Stimulated activated effector memory CD8-positive, alpha-beta T cell treated with anti-CD3 and anti-CD28 coated beads, Interleukin-12 subunit alpha, Interleukin-12 subunit beta, amount 100 ng/mL, for 72 hours (primary cell): ENCODE results near the gene ABHD16A.

Experiments used
- ATAC-seq: fragments of 150-1000 bp; cut with Tn5 transposase; 2 replicates; pipeline ENCODE4 v1.10.0; 2021
- DNase-seq, 2 donors: peaks; one replicate each; pipeline ENCODE4 v3.0.0; 2021 to 2022; ENCODE audit warnings: low spot score in 2 of 2
- H3K27ac Mint-ChIP-seq: one replicate; pipeline ENCODE4 v1.8.0; 2022; ENCODE audit warnings: mild to moderate bottlenecking, mixed read lengths
- H3K36me3 Mint-ChIP-seq: one replicate; pipeline ENCODE4 v1.8.0; 2022; ENCODE audit warnings: mild to moderate bottlenecking, mixed read lengths
- H3K4me1 Mint-ChIP-seq: one replicate; pipeline ENCODE4 v1.8.0; 2022; ENCODE audit warnings: mixed read lengths
- H3K4me3 Mint-ChIP-seq: one replicate; pipeline ENCODE4 v1.8.0; 2022; ENCODE audit warnings: mild to moderate bottlenecking, mixed read lengths
- H3K9me3 Mint-ChIP-seq: one replicate; pipeline ENCODE4 v1.8.0; 2022; ENCODE audit warnings: mixed read lengths

ABHD16A gene

GRCh38 chr6:31657406-31658157, 45.5 kb downstream of the ABHD16A start:
- H3K4me3 Mint-ChIP-seq: peak overlapping the region; percentile 95
- peaks cover 63% of the 10 kb centered on the region for H3K4me1 Mint-ChIP-seq
- peaks cover 83% of the 10 kb centered on the region for H3K36me3 Mint-ChIP-seq
- H3K9me3 Mint-ChIP-seq: no peaks in the 10 kb centered on the region
- ATAC-seq (peak; percentile 45), DNase-seq (no peak)
- H3K27ac Mint-ChIP-seq: peak overlapping the region; percentile 94

GRCh38 chr6:31655349-31656237, 47.5 kb downstream of the ABHD16A start, which contains the start of gene APOM:
TSS of gene APOM (plus strand) at chr6:31655894. CDS start at chr6:31655967, 73 bp downstream.
- ATAC-seq (no peak), DNase-seq (no peak)
- H3K9me3 Mint-ChIP-seq: no peaks in the 10 kb centered on the region
- H3K4me1 Mint-ChIP-seq: peaks cover 60% of the 10 kb centered on the region
- H3K27ac Mint-ChIP-seq: peak within 1 kb of the TSS; percentile 94
- peaks cover 83% of the 10 kb centered on the region for H3K36me3 Mint-ChIP-seq
- no peak within 1 kb of the TSS for H3K4me3 Mint-ChIP-seq

DNA sequence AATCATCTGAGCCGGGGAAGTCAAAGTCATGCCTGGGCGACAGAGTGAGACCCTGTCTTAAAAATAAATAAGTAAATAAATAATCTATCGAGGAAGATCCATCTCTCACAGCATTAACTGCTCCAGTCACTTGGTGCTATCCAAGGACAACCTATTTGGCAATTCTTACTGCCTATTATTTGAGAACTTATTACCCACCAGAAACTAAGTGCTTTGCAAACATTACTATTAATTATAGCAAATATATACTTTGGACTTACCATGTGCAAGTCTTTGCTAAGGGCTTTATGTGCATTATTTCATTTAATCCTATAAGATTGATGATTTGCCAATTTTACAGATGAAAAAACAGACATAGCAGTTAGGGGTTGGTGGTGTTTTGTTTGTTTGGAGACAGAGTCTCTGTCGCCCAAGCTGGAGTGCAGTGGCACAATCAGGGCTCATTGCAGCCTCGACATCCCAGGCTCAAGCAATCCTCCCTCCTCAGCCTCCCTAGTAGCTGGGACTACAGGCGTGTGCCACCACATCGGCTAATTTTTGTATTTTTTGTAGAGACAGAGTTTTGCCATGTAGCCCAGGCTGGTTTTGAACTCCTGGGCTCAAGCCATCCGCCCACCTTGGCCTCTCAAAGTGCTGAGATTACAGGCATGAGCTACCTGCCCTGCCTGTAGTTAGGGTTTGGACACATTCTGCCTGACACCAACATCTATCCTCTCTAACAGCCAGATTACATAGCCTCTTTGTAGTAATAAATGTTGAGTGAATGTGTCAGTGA, 48.4 kb downstream of the ABHD16A start:
- ATAC-seq (no peak), DNase-seq (no peak)
- no peaks in the 10 kb centered on the region for H3K9me3 Mint-ChIP-seq
- H3K4me3 Mint-ChIP-seq: no peak overlapping the region
- peaks cover 83% of the 10 kb centered on the region for H3K36me3 Mint-ChIP-seq
- H3K4me1 Mint-ChIP-seq: peaks cover 65% of the 10 kb centered on the region
- no peak overlapping the region for H3K27ac Mint-ChIP-seq

DNA sequence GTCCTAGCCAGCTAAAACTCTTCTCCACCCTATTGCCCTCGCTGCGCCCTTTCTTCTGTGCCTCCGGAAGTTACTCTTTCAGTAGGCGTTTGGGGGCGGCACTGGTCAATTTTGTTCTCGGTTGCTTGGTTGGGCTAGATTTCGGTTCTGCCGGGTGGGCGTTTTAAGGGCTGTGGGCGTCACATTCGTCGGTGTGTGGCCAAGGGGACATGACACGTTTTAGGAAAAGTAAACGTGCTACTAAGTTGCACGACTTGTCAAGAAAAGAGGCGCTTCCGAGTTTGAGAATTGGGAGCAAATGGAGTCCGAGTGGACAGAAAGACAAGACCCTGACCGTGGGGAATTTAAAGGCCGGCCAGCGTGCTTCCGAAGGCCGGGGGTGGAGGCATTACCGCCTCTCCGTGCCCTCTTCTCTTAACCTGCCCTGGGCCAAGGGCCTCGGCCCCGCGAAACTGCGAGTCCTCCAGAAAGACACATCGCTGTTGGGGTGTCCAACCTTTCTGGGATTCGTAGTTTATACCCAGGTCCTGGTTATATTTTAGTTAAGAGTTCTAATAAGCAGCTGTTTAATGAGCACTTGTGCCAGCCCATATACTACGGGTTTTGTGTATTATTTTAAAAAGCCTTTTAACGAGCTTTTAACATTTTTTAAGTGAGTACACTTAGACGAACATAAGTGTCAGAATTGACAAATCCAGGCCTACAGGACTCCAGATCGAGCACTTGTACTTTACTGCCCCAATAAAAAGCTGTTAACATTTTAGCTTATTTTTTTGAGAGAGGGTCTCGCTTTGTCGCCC, 50.0 kb downstream of the ABHD16A start:
- peak; percentile 77 for ATAC-seq

GRCh38 chr6:31651602-31652191, 51.4 kb downstream of the ABHD16A start:
- Mint-ChIP-seq H3K27ac (peak overlapping the region; percentile 99), H3K4me1 (peaks cover 49% of the 10 kb centered on the region), H3K36me3 (peaks cover 85% of the 10 kb centered on the region), H3K9me3 (no peaks in the 10 kb centered on the region), H3K4me3 (peak overlapping the region; percentile 96)
- ATAC-seq: peak; percentile 72
- DNase-seq: no peak

More for the DNA sequence above, 50.0 kb downstream of the ABHD16A start:
- no peaks in the 10 kb centered on the region for H3K9me3 Mint-ChIP-seq
- peak overlapping the region; percentile 99 for H3K27ac Mint-ChIP-seq
- peak overlapping the region; percentile 96 for H3K4me3 Mint-ChIP-seq
- H3K4me1 Mint-ChIP-seq: peaks cover 55% of the 10 kb centered on the region
- peaks cover 85% of the 10 kb centered on the region for H3K36me3 Mint-ChIP-seq
- no peak for DNase-seq

- Mint-ChIP-seq H3K4me3 (no peak overlapping the region), H3K4me1 (peaks cover 25% of the 10 kb centered on the region), H3K36me3 (peaks cover 100% of the 10 kb centered on the region), H3K9me3 (no peaks in the 10 kb centered on the region), H3K27ac (peak overlapping the region; percentile 87)
- ATAC-seq: no peak
- no peak for DNase-seq
Measured at GRCh38 chr6:31645325-31645724, 57.8 kb downstream of the ABHD16A start.

DNA sequence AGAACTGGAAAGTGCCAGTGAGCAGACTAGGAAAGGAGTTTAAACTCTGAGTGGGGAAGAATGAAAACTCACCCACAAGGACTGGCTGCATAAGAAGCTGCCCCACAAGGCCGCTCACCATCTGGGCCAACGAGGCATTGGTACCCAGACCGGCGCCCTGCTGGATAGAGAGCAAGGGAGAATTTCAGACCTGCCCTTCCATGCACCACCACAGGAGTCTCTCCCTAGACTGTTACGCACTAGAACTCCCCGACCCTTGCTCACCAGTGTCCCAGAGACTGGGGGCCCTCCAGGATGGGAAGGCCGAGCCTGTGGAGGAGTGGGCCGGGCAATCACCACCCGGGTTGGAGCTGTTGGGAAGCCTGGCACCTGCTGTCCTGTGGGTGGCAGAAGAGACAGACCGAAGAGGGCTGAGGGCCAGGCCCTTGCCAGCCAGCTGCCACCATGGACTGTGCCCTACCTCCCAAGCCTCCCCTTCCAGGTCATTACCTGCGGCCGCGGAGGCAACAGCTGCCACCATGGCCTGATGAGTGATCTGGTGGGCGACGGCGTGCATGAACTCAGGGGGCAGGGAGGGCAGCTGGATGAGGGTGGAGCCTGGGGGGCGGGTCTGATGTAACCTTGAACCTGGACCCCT, 59.2 kb downstream of the ABHD16A start:
- H3K9me3 Mint-ChIP-seq: no peaks in the 10 kb centered on the region
- DNase-seq: no peak
- H3K36me3 Mint-ChIP-seq: peaks cover 100% of the 10 kb centered on the region
- H3K27ac Mint-ChIP-seq: peak overlapping the region; percentile 87
- H3K4me1 Mint-ChIP-seq: peaks cover 21% of the 10 kb centered on the region
- ATAC-seq: no peak
- no peak overlapping the region for H3K4me3 Mint-ChIP-seq

GRCh38 chr6:31642798-31643570, 60.1 kb downstream of the ABHD16A start:
- Mint-ChIP-seq H3K4me1 (peaks cover 21% of the 10 kb centered on the region), H3K36me3 (peaks cover 100% of the 10 kb centered on the region), H3K4me3 (no peak overlapping the region), H3K27ac (no peak overlapping the region), H3K9me3 (no peaks in the 10 kb centered on the region)
- ATAC-seq (no peak), DNase-seq (no peak)

DNA sequence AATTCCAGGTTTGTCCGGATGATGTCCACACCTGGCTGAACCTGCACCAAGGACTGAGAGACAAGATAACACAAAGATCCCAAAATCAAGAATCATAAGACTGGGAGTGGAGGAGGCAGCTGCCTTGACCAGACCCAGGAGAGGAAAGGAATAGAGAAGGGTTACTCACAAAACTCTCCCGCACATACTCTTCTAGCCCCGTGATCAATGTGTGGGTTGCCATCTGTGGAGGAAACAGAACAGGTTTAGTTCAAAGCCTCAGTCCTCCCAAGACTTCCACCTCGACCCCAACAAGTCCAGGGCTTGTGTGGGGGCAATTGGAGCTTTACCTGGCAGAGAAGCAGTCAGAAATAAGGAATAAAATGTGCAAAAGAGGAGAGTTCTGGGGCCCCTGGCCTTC, 61.8 kb downstream of the ABHD16A start:
- no peak overlapping the region for H3K4me3 Mint-ChIP-seq
- DNase-seq: no peak
- peaks cover 100% of the 10 kb centered on the region for H3K36me3 Mint-ChIP-seq
- no peaks in the 10 kb centered on the region for H3K9me3 Mint-ChIP-seq
- H3K27ac Mint-ChIP-seq: peak overlapping the region; percentile 85
- ATAC-seq: no peak
- peaks cover 16% of the 10 kb centered on the region for H3K4me1 Mint-ChIP-seq

DNA sequence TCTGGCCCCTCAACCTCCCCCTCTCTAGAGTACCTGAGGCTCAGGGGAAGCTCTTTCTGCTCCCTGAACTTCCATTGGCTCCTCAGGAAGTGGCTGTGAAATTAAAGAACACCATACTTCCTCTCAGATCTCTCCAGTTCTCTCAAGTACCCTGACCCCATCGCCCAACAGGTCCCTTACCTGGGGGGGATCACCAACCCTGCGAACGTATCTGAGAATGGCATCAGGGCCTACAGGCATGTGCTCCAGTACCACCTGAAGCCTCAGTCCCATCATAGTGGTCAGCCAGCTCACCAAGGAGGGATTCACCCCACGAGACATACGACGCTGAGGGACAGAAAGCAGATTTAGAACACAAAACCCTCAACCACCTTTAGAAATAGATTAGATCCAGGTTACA, 62.5 kb downstream of the ABHD16A start:
- DNase-seq: no peak
- peaks cover 15% of the 10 kb centered on the region for H3K4me1 Mint-ChIP-seq
- peaks cover 100% of the 10 kb centered on the region for H3K36me3 Mint-ChIP-seq
- H3K4me3 Mint-ChIP-seq: no peak overlapping the region
- no peaks in the 10 kb centered on the region for H3K9me3 Mint-ChIP-seq
- H3K27ac Mint-ChIP-seq: peak overlapping the region; percentile 85
- no peak for ATAC-seq

DNA sequence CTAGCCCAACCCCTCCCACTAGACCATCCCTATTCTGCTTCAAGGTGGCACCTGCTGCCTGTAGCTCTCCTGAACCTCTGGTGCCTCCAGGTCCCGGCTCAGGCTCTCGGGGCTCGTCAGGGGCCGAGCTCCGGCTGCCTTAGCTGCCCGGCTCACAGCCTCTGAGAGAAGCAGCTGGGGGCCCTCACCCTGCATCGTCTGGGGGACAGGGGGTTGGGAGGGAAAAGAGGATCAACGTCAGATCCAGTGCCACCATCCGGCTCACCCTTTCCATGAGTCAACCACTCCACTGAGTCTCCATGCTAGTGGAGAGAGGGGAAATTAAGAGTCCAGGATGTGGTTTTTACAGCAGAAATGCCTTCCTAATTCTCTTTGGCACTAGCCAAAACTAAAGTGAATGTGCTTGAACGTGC, 63.7 kb downstream of the ABHD16A start:
- peaks cover 100% of the 10 kb centered on the region for H3K36me3 Mint-ChIP-seq
- ATAC-seq (peak; percentile 48), DNase-seq (no peak)
- H3K4me3 Mint-ChIP-seq: no peak overlapping the region
- peaks cover 8% of the 10 kb centered on the region for H3K4me1 Mint-ChIP-seq
- H3K9me3 Mint-ChIP-seq: no peaks in the 10 kb centered on the region
- H3K27ac Mint-ChIP-seq: peak overlapping the region; percentile 85

GRCh38 chr6:31639043-31639442, 64.1 kb downstream of the ABHD16A start:
- peak overlapping the region; percentile 81 for H3K27ac Mint-ChIP-seq
- no peak for ATAC-seq
- no peak for DNase-seq
- H3K4me1 Mint-ChIP-seq: peaks cover 11% of the 10 kb centered on the region
- no peaks in the 10 kb centered on the region for H3K9me3 Mint-ChIP-seq
- H3K36me3 Mint-ChIP-seq: peaks cover 100% of the 10 kb centered on the region
- no peak overlapping the region for H3K4me3 Mint-ChIP-seq
